ENCODE data around the gene SNX30.

- TF ChIP-seq CTCF (IDR thresholded peaks at IDR 0.05; ENCODE audit: low read length) (no peak), EZH2 (IDR thresholded peaks at IDR 0.05; ENCODE audit: borderline replicate concordance, low read length) (no peak)
Observed at GRCh38 chr9:112914524-112914923, 164.0 kb downstream of the SNX30 start.
